Fibroblast of gingiva (primary cell): ENCODE data around the gene ARSA.
A peak's percentile ranks its signal among the peaks of the same experiment; 100 is the strongest.
"Not testable (repeated sequence)": the region's sequence is repeated elsewhere in the genome, so short reads cannot be mapped to it uniquely, and the experiment has no call there.

Experiments
- DNase-seq: peaks from one replicate; pipeline ENCODE4 v3.0.0-alpha.2; 2011; ENCODE audit warnings: low read depth

The ARSA gene

DNA sequence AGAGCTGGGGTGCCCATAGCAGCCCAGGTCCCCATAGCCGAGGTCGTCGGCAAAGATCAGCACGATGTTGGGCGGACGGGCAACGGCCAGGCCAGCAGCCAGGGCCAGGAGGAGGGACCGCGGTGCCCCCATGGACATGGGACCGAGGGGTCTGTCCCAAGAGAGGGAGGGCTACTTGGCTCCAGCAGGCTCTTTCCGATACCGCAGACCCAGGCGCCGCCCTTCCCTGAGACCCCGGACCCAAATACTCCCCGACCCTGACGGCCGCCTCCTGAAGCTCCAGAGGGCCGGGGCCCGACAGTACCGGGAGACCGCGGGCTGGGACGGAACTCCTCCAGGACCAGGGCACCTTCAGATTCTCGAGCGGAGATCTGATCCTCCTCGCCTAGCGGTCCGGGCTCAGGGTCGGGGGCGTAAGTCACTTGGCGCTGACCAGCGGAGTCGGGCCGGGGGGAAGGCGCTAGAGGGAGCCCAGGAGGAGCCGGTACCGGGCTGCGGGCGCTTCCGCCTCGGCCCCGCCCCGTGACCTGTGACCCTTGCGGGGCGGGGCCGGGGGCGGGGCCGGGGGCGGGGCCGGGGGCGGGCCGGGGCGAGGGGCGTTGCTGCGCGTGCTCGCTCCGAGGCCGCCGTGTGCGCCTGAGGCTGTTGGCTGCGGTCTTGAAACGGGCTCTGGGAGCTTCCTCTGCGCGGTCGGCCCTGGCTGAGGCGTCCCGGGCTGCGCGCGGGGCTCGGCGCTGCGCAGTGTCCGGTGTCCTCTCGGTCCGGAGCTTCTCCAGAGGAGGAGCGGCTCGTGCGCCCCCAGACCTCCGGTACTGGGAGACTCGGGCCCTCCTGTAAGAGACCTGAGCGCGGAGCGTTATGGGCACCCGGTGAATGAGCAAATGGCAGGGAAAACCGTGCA lies at the start of gene ARSA:
TSS of gene ARSA (minus strand) at position 511 of the 901 bp plus-strand sequence. CDS start at position 138, 373 bp downstream.
- peak; percentile 83 for DNase-seq

DNA sequence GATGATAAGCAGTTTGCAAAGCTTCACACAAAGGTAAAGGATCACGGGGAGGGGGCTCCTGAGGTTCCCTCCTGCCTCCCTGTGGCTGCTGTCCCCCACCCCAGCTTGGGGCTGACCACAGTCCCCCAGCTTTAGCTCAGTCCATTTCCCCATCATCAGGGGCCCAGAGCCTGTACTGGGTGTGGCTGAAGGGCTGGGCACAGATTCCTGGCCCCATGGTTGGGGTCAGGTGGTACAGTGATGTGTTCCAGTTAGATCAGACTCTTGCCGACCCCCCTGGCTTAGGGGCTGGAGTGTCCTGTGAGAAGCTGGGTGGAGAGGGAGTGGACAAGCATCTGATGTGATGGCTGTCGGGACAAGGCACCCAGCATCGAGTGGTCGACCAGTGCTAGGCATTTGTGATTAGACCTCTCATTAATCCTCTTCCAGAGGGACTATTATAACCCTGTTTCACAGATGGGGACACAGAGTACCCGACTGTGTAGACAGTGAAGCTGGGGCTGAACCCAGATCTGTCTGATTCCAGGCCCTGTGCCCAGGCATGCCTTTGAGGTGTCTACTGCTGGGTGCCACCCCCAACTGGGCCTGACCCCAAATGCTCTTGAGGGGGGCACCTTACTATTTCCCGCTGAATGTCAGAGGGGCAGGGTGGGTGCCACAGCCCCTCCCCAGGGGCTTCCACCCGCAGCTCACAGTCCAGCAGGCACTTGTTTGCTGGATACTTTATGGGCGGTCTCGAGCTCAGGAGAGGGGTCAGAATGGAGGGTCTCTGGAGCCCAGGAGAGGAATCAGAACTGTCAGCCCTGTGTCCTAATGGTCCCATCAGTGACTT lies 48.9 kb upstream of the ARSA start:
- no peak for DNase-seq

GRCh38 chr22:50676180-50676636 lies 48.3 kb upstream of the ARSA start:
- no peak for DNase-seq

GRCh38 chr22:50675553-50676179 lies 47.7 kb upstream of the ARSA start:
- no peak for DNase-seq

- no peak for DNase-seq
Measured at GRCh38 chr22:50674606-50675552, 46.9 kb upstream of the ARSA start.

DNA sequence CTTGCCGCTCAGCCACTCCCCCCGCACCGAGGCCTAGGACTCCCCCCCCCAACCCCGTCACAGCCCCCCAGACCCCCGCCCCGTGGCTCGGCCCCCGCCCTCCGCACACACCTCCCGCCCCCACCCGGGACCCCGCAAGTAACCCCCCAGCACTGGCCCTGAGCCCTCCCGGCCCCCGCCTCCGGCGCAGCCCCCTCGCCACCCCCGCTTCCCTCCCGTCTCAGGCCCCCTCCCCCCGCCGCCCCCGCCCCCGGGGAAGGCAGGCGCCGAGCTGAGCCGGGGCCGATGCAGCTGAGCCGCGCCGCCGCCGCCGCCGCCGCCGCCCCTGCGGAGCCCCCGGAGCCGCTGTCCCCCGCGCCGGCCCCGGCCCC lies 46.2 kb upstream of the ARSA start:
- DNase-seq: no peak

GRCh38 chr22:50673231-50674129 lies 45.5 kb upstream of the ARSA start:
- DNase-seq: no peak

DNA sequence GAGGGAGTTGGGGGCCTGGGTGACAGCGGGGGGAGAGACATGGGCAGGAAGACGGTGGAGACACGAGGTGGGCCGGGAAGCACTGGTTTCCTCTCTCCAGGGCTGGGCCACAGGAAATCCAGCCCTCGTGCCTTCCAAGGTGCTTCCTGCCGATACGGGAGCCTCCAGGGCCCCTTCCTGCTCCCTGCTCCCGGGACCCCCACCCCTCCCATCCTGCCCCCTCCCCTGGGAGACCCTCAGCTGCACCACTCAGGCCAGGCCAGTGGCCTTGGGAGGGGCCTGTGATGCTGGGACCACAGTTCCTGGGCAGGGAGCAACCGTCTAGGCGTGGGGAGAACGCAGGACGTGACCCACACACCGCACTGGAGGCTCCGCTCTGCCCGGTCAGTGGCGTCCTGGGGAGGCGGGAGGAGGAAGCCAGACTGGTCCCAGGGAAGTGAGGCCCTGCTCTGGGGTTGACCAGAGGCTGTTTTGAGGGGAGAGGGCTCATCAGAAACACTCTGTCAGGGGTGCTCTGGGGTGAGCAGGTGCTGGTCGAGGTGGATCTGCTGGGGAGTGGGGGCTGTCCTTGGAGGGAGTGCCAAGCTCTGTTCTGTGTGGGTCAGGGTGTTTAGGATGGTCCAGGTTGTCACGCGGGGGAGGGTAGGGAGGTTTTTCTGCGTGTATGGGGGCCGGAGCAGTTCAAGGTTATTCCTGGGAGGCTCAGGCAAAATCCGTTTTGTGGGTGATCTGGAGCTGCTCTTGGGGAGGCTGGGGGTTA lies 44.7 kb upstream of the ARSA start, which contains the start of gene SHANK3:
TSS of gene SHANK3 (plus strand) at position 353 of the 760 bp plus-strand sequence.
- no peak for DNase-seq

DNA sequence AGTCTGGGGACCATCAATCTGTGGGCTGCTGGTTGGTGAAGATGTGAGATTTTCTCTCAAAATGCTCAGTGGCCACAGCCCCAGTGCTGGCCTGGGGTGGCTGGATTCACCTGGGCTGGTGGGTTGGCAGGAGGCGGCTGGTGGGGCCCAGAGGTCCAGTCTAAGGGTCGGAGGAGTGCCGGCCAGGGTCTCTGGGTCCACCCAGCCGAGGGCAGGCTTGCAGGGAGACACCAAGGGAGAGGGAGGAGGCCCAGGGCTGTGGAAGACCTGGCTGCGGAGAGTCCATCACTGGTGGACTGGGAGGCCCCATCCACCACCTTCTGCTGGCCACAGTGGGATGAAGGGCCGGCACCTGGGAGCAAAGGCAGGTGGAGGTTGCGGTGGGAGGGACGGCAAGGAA lies 44.1 kb upstream of the ARSA start:
- DNase-seq: no peak

- DNase-seq: no peak
Measured at GRCh38 chr22:50671641-50672040, 43.7 kb upstream of the ARSA start.

- no peak for DNase-seq
Measured at GRCh38 chr22:50670914-50671538, 43.1 kb upstream of the ARSA start.

GRCh38 chr22:50670513-50670912 lies 42.6 kb upstream of the ARSA start:
- DNase-seq: no peak

- DNase-seq: no peak
Measured at GRCh38 chr22:50665738-50666137, 37.8 kb upstream of the ARSA start.

DNA sequence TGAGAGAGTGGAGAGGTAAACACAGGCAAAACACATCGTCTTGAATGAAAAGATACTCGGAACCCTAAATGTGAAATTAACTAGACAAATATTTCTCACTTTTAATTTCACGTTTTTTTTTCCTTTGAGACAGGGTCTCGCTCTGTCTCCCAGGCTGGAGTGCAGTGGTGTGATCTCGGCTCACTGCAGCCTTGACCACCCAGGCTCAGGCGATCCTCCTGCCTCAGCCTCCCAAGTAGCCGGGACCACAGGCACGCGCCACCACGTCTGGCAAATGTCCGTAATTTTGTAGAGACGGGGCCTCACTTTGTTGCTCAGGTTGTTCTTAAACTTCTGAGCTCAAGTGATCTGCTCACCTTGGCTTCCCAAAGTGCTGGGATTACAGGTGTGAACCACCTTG lies 37.3 kb upstream of the ARSA start:
- DNase-seq: no peak

DNA sequence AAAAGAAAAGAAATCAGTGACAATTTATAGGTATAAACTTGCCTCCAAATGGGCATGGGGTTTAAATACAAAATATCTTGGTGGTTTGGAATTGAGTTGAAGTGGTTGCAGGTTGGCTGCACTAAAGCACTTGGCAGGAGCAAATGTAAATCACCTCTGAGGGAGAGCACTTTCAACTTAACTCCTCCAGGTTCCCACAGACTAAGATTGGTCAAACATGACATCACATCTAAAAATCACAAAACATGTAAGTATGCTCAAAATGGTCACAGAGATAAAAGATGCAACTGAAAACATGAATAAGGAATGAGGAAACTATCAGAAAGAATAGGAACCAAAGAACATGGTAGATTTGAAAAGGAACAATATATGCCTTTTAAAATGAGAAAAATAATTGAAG lies 32.4 kb upstream of the ARSA start:
- DNase-seq: no peak

GRCh38 chr22:50659711-50660110 lies 31.8 kb upstream of the ARSA start:
- DNase-seq: not testable (repeated sequence)

- no peak for DNase-seq
Measured at GRCh38 chr22:50657925-50658324, 30.0 kb upstream of the ARSA start.

DNA sequence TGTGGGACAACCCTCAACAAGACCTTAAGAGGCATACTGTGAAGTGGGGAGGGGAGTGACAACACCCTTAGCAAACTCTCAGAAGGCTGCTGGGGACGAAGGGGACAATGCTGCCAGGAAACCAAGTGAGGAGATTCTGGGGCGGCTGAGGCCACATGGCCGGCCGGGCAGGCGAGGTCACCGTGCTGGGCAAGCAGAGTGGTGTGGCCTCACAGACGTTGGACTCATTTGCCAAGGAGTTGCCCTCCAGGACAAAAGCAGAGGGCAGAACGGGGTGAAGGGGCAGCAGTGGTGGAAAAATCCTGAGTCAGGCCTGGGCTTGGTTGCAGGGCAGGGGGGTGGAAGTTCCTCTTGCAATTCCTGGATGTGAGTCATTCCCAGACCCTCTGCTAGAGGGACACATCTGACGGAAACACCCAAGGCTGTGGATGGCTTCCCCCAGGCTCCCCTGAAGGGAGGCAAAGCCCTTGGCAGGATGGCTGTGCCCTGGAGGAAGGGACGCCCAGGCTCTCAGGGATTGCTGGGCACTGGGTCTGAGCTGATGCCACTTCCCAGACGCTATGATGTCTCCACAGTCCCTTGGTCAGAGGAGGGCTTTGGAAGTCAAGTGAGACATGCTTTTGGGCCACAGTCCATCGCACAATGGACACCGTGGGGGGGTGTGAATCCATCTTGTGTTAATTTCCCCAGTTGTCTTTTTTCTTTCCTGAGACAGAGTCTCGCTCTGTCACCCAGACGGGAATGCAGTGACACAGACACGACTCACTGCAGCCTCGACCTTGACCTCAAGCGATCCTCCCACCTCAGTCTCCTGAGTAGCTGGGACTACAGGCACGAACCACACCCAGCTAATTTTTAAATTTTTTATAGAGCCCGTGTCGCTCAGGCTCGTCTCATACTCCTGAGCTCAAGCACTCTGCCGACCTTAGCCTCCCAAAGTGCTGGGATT lies 28.4 kb upstream of the ARSA start:
- DNase-seq: peak; percentile 66
